ENCODE measurements around the gene POLE4.

The POLE4 gene

GRCh38 chr2:75003276-75003675 lies 44.8 kb downstream of the POLE4 start:
- DNase-seq, result no peak

- no peak for DNase-seq
These were observed 45.3 kb downstream of the POLE4 start for GRCh38 chr2:75003773-75004172.

- DNase-seq, result no peak
These were observed 47.6 kb downstream of the POLE4 start for GRCh38 chr2:75006041-75006440.

GRCh38 chr2:75007061-75007460 lies 48.6 kb downstream of the POLE4 start:
- DNase-seq, result no peak

- peak; percentile 34 for DNase-seq
These were observed 49.4 kb downstream of the POLE4 start for GRCh38 chr2:75007819-75008218.

- no peak for DNase-seq
These were observed 52.1 kb downstream of the POLE4 start for GRCh38 chr2:75010571-75010970.

GRCh38 chr2:75012080-75012479 lies 53.6 kb downstream of the POLE4 start:
- no peak for DNase-seq

GRCh38 chr2:75018162-75018561 lies 59.7 kb downstream of the POLE4 start:
- DNase-seq, result no peak

Data from NCI-H1105 (cell line).